Loucy (cell line): ENCODE measurements around the gene MAPRE2.

ENCODE experiments used
- EZH2phosphoT487 ChIP-seq: fragments of 200-600 bp; IDR thresholded peaks from 2 replicates; pipeline ENCODE4 v1.6.1; 2018; ENCODE audit warnings: antibody characterized with exemption, mild to moderate bottlenecking, moderate library complexity, borderline replicate concordance
- TF ChIP-seq, protein P1 (sequence below): fragments of 200-600 bp; sonication (generic); conservative IDR thresholded peaks from 2 replicates; pipeline ENCODE4 v1.5.1; 2014; ENCODE audit warnings: mild to moderate bottlenecking, antibody characterized with exemption, low read length

DNA sequence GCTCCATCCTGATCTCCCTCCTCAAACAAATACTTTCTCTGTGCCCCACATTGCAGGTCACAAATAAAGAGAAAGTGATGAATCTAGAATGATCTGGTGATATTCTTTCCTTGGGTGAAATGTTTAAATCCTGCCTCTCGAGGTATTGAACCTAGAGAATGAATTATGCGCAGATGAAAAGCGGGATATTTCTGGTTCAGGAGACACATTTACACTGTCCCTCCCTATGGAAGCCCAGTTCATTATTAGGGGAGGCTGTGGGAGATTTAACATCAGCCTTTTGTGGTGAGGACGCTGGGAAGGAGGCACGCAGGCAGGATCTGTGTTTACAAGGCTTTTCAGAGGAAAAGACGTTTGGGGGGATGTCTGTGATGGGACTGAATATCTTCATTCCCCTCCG, 20.6 kb downstream of the MAPRE2 start:
- TF ChIP-seq, protein P1, sequence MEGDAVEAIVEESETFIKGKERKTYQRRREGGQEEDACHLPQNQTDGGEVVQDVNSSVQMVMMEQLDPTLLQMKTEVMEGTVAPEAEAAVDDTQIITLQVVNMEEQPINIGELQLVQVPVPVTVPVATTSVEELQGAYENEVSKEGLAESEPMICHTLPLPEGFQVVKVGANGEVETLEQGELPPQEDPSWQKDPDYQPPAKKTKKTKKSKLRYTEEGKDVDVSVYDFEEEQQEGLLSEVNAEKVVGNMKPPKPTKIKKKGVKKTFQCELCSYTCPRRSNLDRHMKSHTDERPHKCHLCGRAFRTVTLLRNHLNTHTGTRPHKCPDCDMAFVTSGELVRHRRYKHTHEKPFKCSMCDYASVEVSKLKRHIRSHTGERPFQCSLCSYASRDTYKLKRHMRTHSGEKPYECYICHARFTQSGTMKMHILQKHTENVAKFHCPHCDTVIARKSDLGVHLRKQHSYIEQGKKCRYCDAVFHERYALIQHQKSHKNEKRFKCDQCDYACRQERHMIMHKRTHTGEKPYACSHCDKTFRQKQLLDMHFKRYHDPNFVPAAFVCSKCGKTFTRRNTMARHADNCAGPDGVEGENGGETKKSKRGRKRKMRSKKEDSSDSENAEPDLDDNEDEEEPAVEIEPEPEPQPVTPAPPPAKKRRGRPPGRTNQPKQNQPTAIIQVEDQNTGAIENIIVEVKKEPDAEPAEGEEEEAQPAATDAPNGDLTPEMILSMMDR, result no peak
- TF ChIP-seq EZH2phosphoT487, result no peak
